Left renal pelvis (tissue), 4 donors: Measurements from ENCODE around the gene MZF1. TPM values are rescaled to one million over a fixed set of nuclear protein-coding genes. Genes with fewer than 3 reads are reported as not detected.
A peak's percentile ranks its signal among the peaks of the same experiment; 100 is the strongest.

Experiments used
- DNase-seq, 4 donors: peaks; one replicate each; pipeline ENCODE4 v3.0.0-alpha.2; 2013; ENCODE audit warnings: low read depth in 4 of 4, low spot score in 3 of 4
- polyA plus RNA-seq, 4 donors: library from polyadenylated mRNA; unstranded; fragments of 120-200 nt; gene quantifications; one replicate each; pipeline ENCODE4 v1.2.1, GENCODE V29; 2013; ENCODE audit not compliant: insufficient read length in 4 of 4

The MZF1 gene
- polyA plus RNA-seq, 4 donors = 21.8 to 56.7 (median 29.6) TPM

GRCh38 chr19:58556622-58557220, 16.4 kb downstream of the MZF1 start:
- DNase-seq = no peak

GRCh38 chr19:58555920-58556621, 17.1 kb downstream of the MZF1 start:
- no peak for DNase-seq

- no peak for DNase-seq
These were observed 17.7 kb downstream of the MZF1 start for GRCh38 chr19:58555369-58555885.

GRCh38 chr19:58554494-58555368, 18.4 kb downstream of the MZF1 start, which contains the start of gene CHMP2A:
CHMP2A (minus strand) TSS chr19:58555105; CDS start chr19:58554212, 893 bp downstream.
- DNase-seq = peak; percentile 88 to 95 (median 92)

GRCh38 chr19:58553799-58554493, 19.2 kb downstream of the MZF1 start:
- no peak for DNase-seq

GRCh38 chr19:58552655-58553054, 20.5 kb downstream of the MZF1 start:
- no peak for DNase-seq

GRCh38 chr19:58551577-58552471, 21.3 kb downstream of the MZF1 start:
- no peak for DNase-seq

- DNase-seq = no peak
These were observed 22.0 kb downstream of the MZF1 start for GRCh38 chr19:58551123-58551497.

- no peak for DNase-seq
These were observed 22.6 kb downstream of the MZF1 start for GRCh38 chr19:58550362-58551122.

- DNase-seq = no peak
These were observed 23.3 kb downstream of the MZF1 start for GRCh38 chr19:58549664-58550361.

- no peak for DNase-seq
These were observed 24.1 kb downstream of the MZF1 start for GRCh38 chr19:58548859-58549663.

GRCh38 chr19:58547323-58548312, 25.5 kb downstream of the MZF1 start:
- DNase-seq = no peak

GRCh38 chr19:58546019-58546530, 27.1 kb downstream of the MZF1 start:
- DNase-seq = no peak

- DNase-seq = no peak
These were observed 27.7 kb downstream of the MZF1 start for GRCh38 chr19:58545286-58546018.

GRCh38 chr19:58544591-58545285, 28.4 kb downstream of the MZF1 start:
- DNase-seq = no peak
